Liver (tissue), 9 donors: Measurements from ENCODE around the gene FRMD5. TPM values are rescaled to one million over a fixed set of nuclear protein-coding genes. Genes with fewer than 3 reads are reported as not detected.

ENCODE experiments used
- DNase-seq: peaks from one replicate; pipeline ENCODE4 v3.0.0-alpha.2; 2017; ENCODE audit warnings: low spot score
- H3K27ac ChIP-seq, 2 donors: one replicate each; pipeline ENCODE4 v1.7.0; 2013; ENCODE audit warnings: inconsistent platforms in 2 of 2, low read length in 2 of 2, control low read depth in 1 of 2, low read depth in 1 of 2, mild to moderate bottlenecking in 1 of 2
- H3K27me3 ChIP-seq, 4 donors: one replicate each; pipeline versions ENCODE4 v1.6.1 to v1.7.0; 2013; ENCODE audit warnings: low read length in 3 of 4, inconsistent platforms in 1 of 4, mild to moderate bottlenecking in 1 of 4, moderate library complexity in 1 of 4; ENCODE audit not compliant: control insufficient read depth in 4 of 4, insufficient read depth in 4 of 4
- H3K36me3 ChIP-seq, 4 donors: one replicate each; pipeline versions ENCODE4 v1.6.1 to v1.7.0; 2013; ENCODE audit warnings: low read length in 3 of 4, mild to moderate bottlenecking in 3 of 4, low read depth in 1 of 4, moderate library complexity in 1 of 4; ENCODE audit not compliant: control insufficient read depth in 4 of 4, insufficient read depth in 3 of 4
- H3K4me1 ChIP-seq, 4 donors: one replicate each; pipeline versions ENCODE4 v1.6.1 to v1.7.0; 2013; ENCODE audit warnings: low read length in 3 of 4, mild to moderate bottlenecking in 3 of 4, moderate library complexity in 1 of 4; ENCODE audit not compliant: control insufficient read depth in 4 of 4, insufficient read depth in 4 of 4
- H3K4me3 ChIP-seq, 3 donors: one replicate each; pipeline versions ENCODE4 v1.6.1 to v1.7.0; 2013; ENCODE audit warnings: low read length in 3 of 3, control low read depth in 1 of 3, low read depth in 1 of 3, mild to moderate bottlenecking in 1 of 3
- H3K9ac ChIP-seq, 2 donors: one replicate each; pipeline ENCODE4 v1.7.0; 2013; ENCODE audit warnings: low read length in 2 of 2, mild to moderate bottlenecking in 2 of 2, moderate library complexity in 2 of 2, control low read depth in 1 of 2, low read depth in 1 of 2
- H3K9me3 ChIP-seq, 4 donors: one replicate each; pipeline versions ENCODE4 v1.6.1 to v1.7.0; 2013; ENCODE audit warnings: low read length in 3 of 4; ENCODE audit not compliant: control insufficient read depth in 4 of 4
- ATF3 ChIP-seq: IDR thresholded peaks from 2 replicates; pipeline ENCODE4 v1.6.1; 2016; ENCODE audit warnings: antibody characterized with exemption
- EGR1 ChIP-seq, 2 donors: IDR thresholded peaks; 2 replicates each; pipeline ENCODE4 v1.6.1; 2016 to 2018; ENCODE audit warnings: antibody characterized with exemption in 2 of 2, low read depth in 2 of 2
- FOXA1 ChIP-seq: IDR thresholded peaks from 2 replicates; pipeline ENCODE4 v1.6.1; 2016; ENCODE audit warnings: antibody characterized with exemption
- FOXA2 ChIP-seq: IDR thresholded peaks from 2 replicates; pipeline ENCODE4 v1.6.1; 2016; ENCODE audit warnings: antibody characterized with exemption
- GABPA ChIP-seq, 2 donors: IDR thresholded peaks in 1 of 2; conservative IDR thresholded peaks in 1 of 2; 2 replicates each; pipeline ENCODE4 v1.6.1; 2016; ENCODE audit warnings: antibody characterized with exemption in 2 of 2, mild to moderate bottlenecking in 1 of 2, moderate library complexity in 1 of 2
- HNF4A ChIP-seq, 2 donors: conservative IDR thresholded peaks; 2 replicates each; pipeline ENCODE4 v1.6.1; 2016; ENCODE audit warnings: antibody characterized with exemption in 2 of 2, mild to moderate bottlenecking in 2 of 2
- HNF4G ChIP-seq: IDR thresholded peaks from 2 replicates; pipeline ENCODE4 v1.6.1; 2016; ENCODE audit warnings: antibody characterized with exemption
- JUND ChIP-seq, 2 donors: IDR thresholded peaks; 2 replicates each; pipeline ENCODE4 v1.6.1; 2016; ENCODE audit warnings: antibody characterized with exemption in 2 of 2
- NR2F2 ChIP-seq: IDR thresholded peaks from 2 replicates; pipeline ENCODE4 v1.6.1; 2016; ENCODE audit warnings: antibody characterized with exemption
- RAD21 ChIP-seq, 2 donors: IDR thresholded peaks; 2 replicates each; pipeline ENCODE4 v1.6.1; 2016; ENCODE audit warnings: antibody characterized with exemption in 2 of 2, mild to moderate bottlenecking in 2 of 2
- REST ChIP-seq: IDR thresholded peaks from 2 replicates; pipeline ENCODE4 v1.6.1; 2016; ENCODE audit warnings: antibody characterized with exemption, mild to moderate bottlenecking
- RXRA ChIP-seq, 2 donors: IDR thresholded peaks; 2 replicates each; pipeline ENCODE4 v1.6.1; 2017 to 2018; ENCODE audit warnings: antibody characterized with exemption in 2 of 2, mild to moderate bottlenecking in 1 of 2
- SP1 ChIP-seq: IDR thresholded peaks from 2 replicates; pipeline ENCODE4 v1.6.1; 2018; ENCODE audit warnings: antibody characterized with exemption, mild to moderate bottlenecking
- TAF1 ChIP-seq: conservative IDR thresholded peaks from 2 replicates; pipeline ENCODE4 v1.6.1; 2016; ENCODE audit warnings: antibody characterized with exemption, mild to moderate bottlenecking
- YY1 ChIP-seq: IDR thresholded peaks from 2 replicates; pipeline ENCODE4 v1.6.1; 2016; ENCODE audit warnings: antibody characterized with exemption, mild to moderate bottlenecking
- ZBTB33 ChIP-seq: IDR thresholded peaks from 2 replicates; pipeline ENCODE4 v1.6.1; 2016; ENCODE audit warnings: antibody characterized with exemption
- WGBS: extraction: QIAGEN DNeasy Blood & Tissue Kit; methylation state at CpG from one replicate; pipeline ENCODE4 v1.1.7; 2013; 5-methylcytosine and 5-hydroxymethylcytosine counted together
- polyA plus RNA-seq, 2 donors: library from polyadenylated mRNA; stranded (reverse) in 1 of 2; unstranded in 1 of 2; fragments of 200-250 nt in 1 of 2; fragments of >200 nt in 1 of 2; fragmentation: Nextera tagmentation in 1 of 2; extraction: Ambion mirVana in 1 of 2; gene quantifications; one replicate each; pipeline versions ENCODE4 v1.2.1 to v1.2.3, GENCODE V29; 2013 to 2015
- total RNA-seq, 2 donors: library from RNA; depleted of rRNA; stranded (reverse); fragments of >200 nt; gene quantifications; one replicate each; pipeline ENCODE4 v1.2.3, GENCODE V29; 2014
- TF ChIP-seq, protein P1 (sequence below): IDR thresholded peaks from 2 replicates; pipeline ENCODE4 v1.6.1; 2016; ENCODE audit warnings: antibody characterized with exemption
- TF ChIP-seq, protein P2 (sequence below): fragments of 150-350 bp; IDR thresholded peaks from 2 replicates; pipeline ENCODE4 v1.5.1; 2017; ENCODE audit warnings: improper control_type of control experiment, low read depth, low read length; ENCODE audit not compliant: missing input control
- donor health status: healthy.
- donor health status: healthy.
- donor health status: healthy.
- donor health status: healthy.
- donor health status: healthy.

FRMD5 gene
- total and polyA plus RNA-seq, 4 donors = 0.01 to 0.25 TPM; not detected in 2

DNA sequence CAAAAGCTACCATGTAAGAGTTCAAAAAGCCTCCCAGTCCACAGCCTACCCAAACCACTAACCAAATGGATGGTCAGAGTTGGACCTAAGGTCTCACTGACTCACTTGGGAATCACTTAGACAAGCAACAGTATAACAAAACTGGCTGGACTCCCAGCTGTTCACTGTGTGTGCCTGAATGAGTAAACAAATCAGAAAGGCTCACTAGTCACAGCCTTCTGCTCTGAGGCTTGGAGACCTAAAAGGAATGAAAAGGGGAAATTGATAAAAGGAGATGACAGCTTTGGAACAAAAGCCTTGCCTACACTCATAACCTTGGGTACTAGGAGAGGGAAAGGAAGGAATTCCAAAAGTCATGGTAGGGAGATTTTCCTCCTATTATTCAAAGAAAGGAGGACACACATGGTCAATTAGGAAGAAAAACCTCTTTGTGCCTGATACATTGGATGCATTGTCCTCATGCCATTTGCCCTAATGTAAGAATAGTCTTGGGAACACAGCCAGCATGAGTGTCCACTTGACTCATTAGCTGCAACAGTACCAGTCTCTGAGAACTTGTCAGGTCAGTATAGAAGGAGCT lies 92.3 kb downstream of the FRMD5 start:
- Histone ChIP-seq H3K27ac (no peak overlapping the region), H3K27me3 (no peaks in the 10 kb centered on the region), H3K4me3 (no peak overlapping the region), H3K9ac (no peak overlapping the region), H3K36me3 (no peaks in the 10 kb centered on the region), H3K4me1 (peaks cover 0 to 2% (median under 1%) of the 10 kb centered on the region in 4 donors), H3K9me3 (no peaks in the 10 kb centered on the region)
- DNase-seq = no peak
- TF ChIP-seq NR2F2 (no peak), HNF4G (no peak), RXRA (IDR thresholded peaks at IDR 0.05) (no peak), ZBTB33 (no peak), EGR1 (IDR thresholded peaks at IDR 0.05; ENCODE audit: low read depth in 2 of 2) (no peak), GABPA (IDR thresholded peaks at IDR 0.05 in 1 of 2, conservative IDR thresholded peaks at IDR 0.05 in 1 of 2) (no peak), YY1 (no peak), TAF1 (no peak), JUND (IDR thresholded peaks at IDR 0.05) (no peak)
- TF ChIP-seq, protein P1, sequence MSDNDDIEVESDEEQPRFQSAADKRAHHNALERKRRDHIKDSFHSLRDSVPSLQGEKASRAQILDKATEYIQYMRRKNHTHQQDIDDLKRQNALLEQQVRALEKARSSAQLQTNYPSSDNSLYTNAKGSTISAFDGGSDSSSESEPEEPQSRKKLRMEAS = no peak

- Histone ChIP-seq H3K4me1 (peaks cover 0 to 6% (median 2%) of the 10 kb centered on the region in 4 donors), H3K9me3 (no peaks in the 10 kb centered on the region), H3K4me3 (no peak overlapping the region), H3K9ac (no peak overlapping the region), H3K27ac (no peak overlapping the region), H3K27me3 (no peaks in the 10 kb centered on the region), H3K36me3 (no peaks in the 10 kb centered on the region)
- no peak for TF ChIP-seq REST
- TF ChIP-seq TAF1 = no peak
- no peak for TF ChIP-seq ATF3
- 94% methylated on average over 1 of the region's 1 CpG for WGBS
- no peak for DNase-seq
Observed at GRCh38 chr15:44101944-44102343, 93.1 kb downstream of the FRMD5 start.

DNA sequence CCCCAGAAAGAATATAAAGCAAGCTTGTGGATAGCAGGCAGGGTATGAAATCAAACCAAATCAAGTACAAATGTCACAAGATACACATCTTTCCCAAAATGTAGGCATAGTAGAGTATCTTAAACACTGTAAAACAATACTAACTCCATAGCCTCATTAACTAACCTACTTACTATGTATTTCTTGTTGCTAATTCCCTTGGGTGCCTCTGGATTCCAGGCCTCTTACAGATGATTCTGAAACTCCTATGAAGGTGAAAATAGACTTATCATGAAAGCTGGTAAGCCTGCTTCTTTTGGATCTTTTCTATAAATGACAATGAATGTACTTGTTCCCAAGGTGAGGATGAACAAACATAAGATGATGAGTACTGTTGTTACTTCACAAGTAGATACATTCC lies 93.8 kb downstream of the FRMD5 start:
- H3K4me1 ChIP-seq = peaks cover 0 to 9% (median 2%) of the 10 kb centered on the region in 4 donors
- H3K36me3 ChIP-seq = no peaks in the 10 kb centered on the region
- no peak overlapping the region for H3K9ac ChIP-seq
- no peak overlapping the region for H3K4me3 ChIP-seq
- H3K27ac ChIP-seq = no peak overlapping the region
- no peaks in the 10 kb centered on the region for H3K27me3 ChIP-seq
- H3K9me3 ChIP-seq = no peaks in the 10 kb centered on the region
- DNase-seq = no peak
- TF ChIP-seq ATF3 (no peak), NR2F2 (no peak), ZBTB33 (no peak), SP1 (no peak), RAD21 (IDR thresholded peaks at IDR 0.05) (no peak), FOXA1 (no peak), FOXA2 (no peak), YY1 (no peak), HNF4A (conservative IDR thresholded peaks at IDR 0.05) (no peak)
- TF ChIP-seq, protein P1 = no peak
- TF ChIP-seq, protein P2, sequence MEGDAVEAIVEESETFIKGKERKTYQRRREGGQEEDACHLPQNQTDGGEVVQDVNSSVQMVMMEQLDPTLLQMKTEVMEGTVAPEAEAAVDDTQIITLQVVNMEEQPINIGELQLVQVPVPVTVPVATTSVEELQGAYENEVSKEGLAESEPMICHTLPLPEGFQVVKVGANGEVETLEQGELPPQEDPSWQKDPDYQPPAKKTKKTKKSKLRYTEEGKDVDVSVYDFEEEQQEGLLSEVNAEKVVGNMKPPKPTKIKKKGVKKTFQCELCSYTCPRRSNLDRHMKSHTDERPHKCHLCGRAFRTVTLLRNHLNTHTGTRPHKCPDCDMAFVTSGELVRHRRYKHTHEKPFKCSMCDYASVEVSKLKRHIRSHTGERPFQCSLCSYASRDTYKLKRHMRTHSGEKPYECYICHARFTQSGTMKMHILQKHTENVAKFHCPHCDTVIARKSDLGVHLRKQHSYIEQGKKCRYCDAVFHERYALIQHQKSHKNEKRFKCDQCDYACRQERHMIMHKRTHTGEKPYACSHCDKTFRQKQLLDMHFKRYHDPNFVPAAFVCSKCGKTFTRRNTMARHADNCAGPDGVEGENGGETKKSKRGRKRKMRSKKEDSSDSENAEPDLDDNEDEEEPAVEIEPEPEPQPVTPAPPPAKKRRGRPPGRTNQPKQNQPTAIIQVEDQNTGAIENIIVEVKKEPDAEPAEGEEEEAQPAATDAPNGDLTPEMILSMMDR = no peak
